HepG2 (cell line): ENCODE measurements around the gene FKBP1B. TPM values are rescaled to one million over a fixed set of nuclear protein-coding genes. Genes with fewer than 3 reads are reported as not detected.
A peak's percentile ranks its signal among the peaks of the same experiment; 100 is the strongest.

ENCODE experiments used
- ATF4 ChIP-seq, 2 experiments: fragments of 450-650 bp in 1 of 2; sonication (generic) in 1 of 2; formaldehyde crosslinking; IDR thresholded peaks; 2 replicates each; pipeline versions ENCODE4 v1.5.0 to v1.8.0; 2020 to 2022; ENCODE audit warnings: mild to moderate bottlenecking in 1 of 2, missing genetic modification reagents in 1 of 2
- ELK4 ChIP-seq: sonication (generic); formaldehyde crosslinking; IDR thresholded peaks from 2 replicates; pipeline ENCODE4 v1.9.0; 2021; ENCODE audit warnings: missing genetic modification reagents, borderline replicate concordance
- FOSL2 ChIP-seq: sonication (generic); formaldehyde crosslinking; IDR thresholded peaks from 2 replicates; pipeline ENCODE4 v1.4.0; 2020; ENCODE audit warnings: missing genetic modification reagents
- FOXJ3 ChIP-seq: sonication (generic); formaldehyde crosslinking; IDR thresholded peaks from 2 replicates; pipeline ENCODE4 v1.4.0; 2020; ENCODE audit warnings: missing genetic modification reagents, mild to moderate bottlenecking, borderline replicate concordance
- HDAC2 ChIP-seq: sonication (generic); formaldehyde crosslinking; IDR thresholded peaks from 2 replicates; pipeline ENCODE4 v1.4.0; 2020; ENCODE audit warnings: missing genetic modification reagents
- MXD3 ChIP-seq: IDR thresholded peaks from 2 replicates; pipeline ENCODE4 v1.6.1; 2016; ENCODE audit warnings: mild to moderate bottlenecking, missing biosample characterization, missing genetic modification reagents
- NR2F2 ChIP-seq: IDR thresholded peaks from 2 replicates; pipeline ENCODE4 v1.6.1; 2012; ENCODE audit warnings: low read depth, inconsistent platforms, borderline replicate concordance
- PCBP1 ChIP-seq: fragments of 200-400 bp; formaldehyde crosslinking; IDR thresholded peaks from 2 replicates; pipeline ENCODE4 v1.6.1; 2017; ENCODE audit warnings: mild to moderate bottlenecking, low read depth, low read length, borderline replicate concordance
- RARG ChIP-seq: sonication (generic); formaldehyde crosslinking; IDR thresholded peaks from 2 replicates; pipeline ENCODE4 v1.4.0; 2020; ENCODE audit warnings: low read depth, mild to moderate bottlenecking, missing genetic modification reagents
- RORA ChIP-seq: sonication (generic); formaldehyde crosslinking; IDR thresholded peaks from 2 replicates; pipeline ENCODE4 v1.5.0; 2020; ENCODE audit warnings: mild to moderate bottlenecking, missing genetic modification reagents, moderate library complexity
- SMAD1 ChIP-seq: sonication (generic); formaldehyde crosslinking; IDR thresholded peaks from 2 replicates; pipeline ENCODE4 v1.4.0; 2020; ENCODE audit warnings: missing genetic modification reagents, low read depth, mild to moderate bottlenecking, borderline replicate concordance
- SYNCRIP ChIP-seq: fragments of 200-400 bp; formaldehyde crosslinking; IDR thresholded peaks from 2 replicates; pipeline ENCODE4 v1.6.1; 2018; ENCODE audit warnings: mild to moderate bottlenecking, low read depth, low read length; ENCODE audit not compliant: insufficient read depth
- ZBTB42 ChIP-seq: sonication (generic); formaldehyde crosslinking; IDR thresholded peaks from 2 replicates; pipeline ENCODE4 v1.5.0; 2020; ENCODE audit warnings: mild to moderate bottlenecking, missing genetic modification reagents
- ZFX ChIP-seq: sonication (generic); formaldehyde crosslinking; IDR thresholded peaks from 2 replicates; pipeline ENCODE4 v1.4.0; 2020; ENCODE audit warnings: mild to moderate bottlenecking, low read depth, missing genetic modification reagents, moderate library complexity
- ZNF329 ChIP-seq: sonication (generic); formaldehyde crosslinking; IDR thresholded peaks from 2 replicates; pipeline ENCODE4 v1.9.0; 2021; ENCODE audit warnings: low read depth, mild to moderate bottlenecking, missing genetic modification reagents
- ZNF383 ChIP-seq: sonication (generic); formaldehyde crosslinking; IDR thresholded peaks from 2 replicates; pipeline ENCODE4 v1.4.0; 2020; ENCODE audit warnings: missing genetic modification reagents, mild to moderate bottlenecking, borderline replicate concordance
- ZNF432 ChIP-seq: sonication (generic); formaldehyde crosslinking; IDR thresholded peaks from 2 replicates; pipeline ENCODE4 v1.5.0; 2020; ENCODE audit warnings: missing genetic modification reagents, mild to moderate bottlenecking, borderline replicate concordance
- ZNF441 ChIP-seq: sonication (generic); formaldehyde crosslinking; IDR thresholded peaks from 2 replicates; pipeline ENCODE4 v1.7.0; 2021; ENCODE audit warnings: missing genetic modification reagents, borderline replicate concordance
- ZNF691 ChIP-seq: sonication (generic); formaldehyde crosslinking; IDR thresholded peaks from 2 replicates; pipeline ENCODE4 v1.4.0; 2020; ENCODE audit warnings: missing genetic modification reagents, low read depth, mild to moderate bottlenecking, borderline replicate concordance
- ZNF724P ChIP-seq: sonication (generic); formaldehyde crosslinking; IDR thresholded peaks from 2 replicates; pipeline ENCODE4 v1.8.0; 2022; ENCODE audit warnings: missing genetic modification reagents, borderline replicate concordance
- ZNF83 ChIP-seq: sonication (generic); formaldehyde crosslinking; IDR thresholded peaks from 2 replicates; pipeline ENCODE4 v1.4.0; 2020; ENCODE audit warnings: missing genetic modification reagents, mild to moderate bottlenecking, borderline replicate concordance
- ZNF839 ChIP-seq: sonication (generic); formaldehyde crosslinking; IDR thresholded peaks from 2 replicates; pipeline ENCODE4 v1.4.0; 2020; ENCODE audit warnings: missing genetic modification reagents, mild to moderate bottlenecking, borderline replicate concordance
- ZNF883 ChIP-seq: sonication (generic); formaldehyde crosslinking; IDR thresholded peaks from 2 replicates; pipeline ENCODE4 v1.5.1; 2020; ENCODE audit warnings: mild to moderate bottlenecking, missing genetic modification reagents; ENCODE audit errors: not compliant biosample characterization
- ZSCAN29 ChIP-seq: sonication (generic); formaldehyde crosslinking; conservative IDR thresholded peaks from 2 replicates; pipeline ENCODE4 v1.4.0; 2020; ENCODE audit warnings: mild to moderate bottlenecking, missing genetic modification reagents
- ZZZ3 ChIP-seq: sonication (generic); formaldehyde crosslinking; IDR thresholded peaks from 2 replicates; pipeline ENCODE4 v1.4.0; 2020; ENCODE audit warnings: missing genetic modification reagents, mild to moderate bottlenecking, borderline replicate concordance
- polyA plus RNA-seq, 8 experiments: library from polyadenylated mRNA; depleted of rRNA in 3 of 8; stranded (reverse) in 7 of 8; unstranded in 1 of 8; fragments of >200 nt; fragmentation: Illumina TruSeq in 4 of 8; extraction: Trizol in 4 of 8; gene quantifications; 2 replicates each; pipeline versions ENCODE4 v1.2.1 to v1.2.3, GENCODE V29; 2011 to 2016; ENCODE audit warnings: low read depth in 4 of 8, missing spikeins in 1 of 8, mixed read lengths in 1 of 8; ENCODE audit not compliant: insufficient read depth in 1 of 8
- total RNA-seq, 5 experiments: library from RNA; depleted of rRNA; stranded (reverse); fragments of >200 nt; fragmentation: Illumina TruSeq; extraction: Trizol; gene quantifications; 2 replicates each; pipeline ENCODE4 v1.2.3, GENCODE V29; 2016; ENCODE audit warnings: low read depth in 1 of 5

The FKBP1B gene
- total and polyA plus RNA-seq, 2 of the 13 experiments (the other 11 are each of a cell fraction or from before 2014, with no cell fraction given): 35.2 to 96.3 TPM

GRCh38 chr2:24049485-24050021 lies at the start of gene FKBP1B (continued):
- TF ChIP-seq ELK4 (CRISPR knock-in tag) (no peak), FOSL2 (CRISPR knock-in tag) (no peak; the same call in 1 of the 2 replicates), ZNF432 (CRISPR knock-in tag) (no peak), ZNF329 (CRISPR knock-in tag) (peak; percentile 34; the same call in 1 of the 2 replicates), FOXJ3 (CRISPR knock-in tag) (no peak), ZSCAN29 (CRISPR knock-in tag) (no peak), ATF4 (CRISPR knock-in tag; IDR thresholded peaks at IDR 0.05) (0 out of 4 replicates have a peak, but pooled peaks of 1 of the 2 experiments have one; percentile 47), NR2F2 (no peak), ZNF724P (no peak), ZNF691 (CRISPR knock-in tag) (0 out of 2 replicates have a peak, but pooled peaks have one; percentile 56), ZNF383 (CRISPR knock-in tag) (no peak), SMAD1 (no peak), PCBP1 (no peak), ZFX (CRISPR knock-in tag) (peak; percentile 13), ZNF839 (CRISPR knock-in tag) (no peak), RARG (CRISPR knock-in tag) (no peak), ZNF441 (CRISPR knock-in tag) (no peak), ZBTB42 (no peak), MXD3 (CRISPR knock-in tag) (no peak; the same call in 1 of the 2 replicates), HDAC2 (CRISPR knock-in tag) (0 out of 2 replicates have a peak, but pooled peaks have one; percentile 26), SYNCRIP (no peak), ZNF883 (no peak), RORA (CRISPR knock-in tag) (no peak), ZZZ3 (CRISPR knock-in tag) (0 out of 2 replicates have a peak, but pooled peaks have one; percentile 40), ZNF83 (CRISPR knock-in tag) (no peak)
